ENCODE measurements around the gene SEMA5B. TPM values are rescaled to one million over a fixed set of nuclear protein-coding genes. Genes with fewer than 3 reads are reported as not detected.

SEMA5B gene
- total RNA-seq, 1 experiment from 2014 or later: not detected

DNA sequence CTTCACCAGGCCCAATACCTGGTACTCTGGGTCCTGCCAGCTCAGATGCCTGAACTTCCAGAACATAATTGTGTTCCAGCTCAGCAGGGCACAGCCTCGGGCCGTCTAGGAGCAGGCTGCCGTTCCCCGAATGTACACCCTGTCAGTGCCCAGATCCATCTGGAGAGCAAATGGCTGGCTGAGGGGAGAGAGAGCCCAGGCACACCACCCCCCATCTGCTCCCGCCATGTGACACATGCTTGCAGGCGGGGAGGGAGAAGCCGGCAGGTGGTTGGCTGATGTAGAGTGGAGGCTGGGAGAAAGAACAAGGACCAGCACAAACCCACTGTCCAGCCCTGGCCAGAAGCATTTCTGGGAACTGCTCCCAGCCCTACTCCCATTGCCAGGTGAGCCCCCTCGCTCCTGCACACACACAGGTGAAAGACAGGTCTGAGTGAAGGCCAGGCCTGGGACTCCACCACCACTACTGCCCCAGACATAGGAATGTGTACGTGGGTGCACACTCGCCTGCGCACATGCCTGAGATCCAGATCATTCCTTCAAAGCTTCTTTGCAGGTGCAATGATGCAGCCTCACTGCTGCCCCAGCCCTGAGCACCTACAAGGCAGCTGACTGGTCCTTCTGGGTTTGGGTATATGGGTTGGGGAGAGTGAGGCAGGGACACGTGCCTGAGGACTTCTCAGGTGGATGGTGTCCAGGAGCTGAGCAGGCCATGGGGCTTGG, 53.5 kb downstream of the SEMA5B start:
- CTCF ChIA-PET: interaction anchor here (0.8 to 0.9 kb wide), 2 partner anchors 9 to 83 kb away, joined by 3 to 4 read pairs; no protein-coding TSS in a partner anchor
- intact Hi-C loops (cut with micrococcal nuclease; ENCODE audit: unreplicated experiment): no loop called here
- Mint-ChIP-seq H3K27ac (ENCODE audit: unreplicated experiment) (no peak overlapping the region), H3K4me3 (ENCODE audit: low read depth, unreplicated experiment) (no peak overlapping the region), H3K4me1 (ENCODE audit: low read depth, unreplicated experiment) (peaks cover 20% of the 10 kb centered on the region), H3K36me3 (ENCODE audit: insufficient read depth, unreplicated experiment) (no peaks in the 10 kb centered on the region), H3K9me3 (ENCODE audit: low read depth, unreplicated experiment) (no peaks in the 10 kb centered on the region), H3K27me3 (ENCODE audit: unreplicated experiment) (peaks cover 33% of the 10 kb centered on the region)
- TF ChIP-seq, protein P1, sequence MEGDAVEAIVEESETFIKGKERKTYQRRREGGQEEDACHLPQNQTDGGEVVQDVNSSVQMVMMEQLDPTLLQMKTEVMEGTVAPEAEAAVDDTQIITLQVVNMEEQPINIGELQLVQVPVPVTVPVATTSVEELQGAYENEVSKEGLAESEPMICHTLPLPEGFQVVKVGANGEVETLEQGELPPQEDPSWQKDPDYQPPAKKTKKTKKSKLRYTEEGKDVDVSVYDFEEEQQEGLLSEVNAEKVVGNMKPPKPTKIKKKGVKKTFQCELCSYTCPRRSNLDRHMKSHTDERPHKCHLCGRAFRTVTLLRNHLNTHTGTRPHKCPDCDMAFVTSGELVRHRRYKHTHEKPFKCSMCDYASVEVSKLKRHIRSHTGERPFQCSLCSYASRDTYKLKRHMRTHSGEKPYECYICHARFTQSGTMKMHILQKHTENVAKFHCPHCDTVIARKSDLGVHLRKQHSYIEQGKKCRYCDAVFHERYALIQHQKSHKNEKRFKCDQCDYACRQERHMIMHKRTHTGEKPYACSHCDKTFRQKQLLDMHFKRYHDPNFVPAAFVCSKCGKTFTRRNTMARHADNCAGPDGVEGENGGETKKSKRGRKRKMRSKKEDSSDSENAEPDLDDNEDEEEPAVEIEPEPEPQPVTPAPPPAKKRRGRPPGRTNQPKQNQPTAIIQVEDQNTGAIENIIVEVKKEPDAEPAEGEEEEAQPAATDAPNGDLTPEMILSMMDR (IDR thresholded peaks at IDR 0.05; ENCODE audit: unreplicated experiment): no peak
- no peak for DNase-seq
- BruUV-seq (replicated peaks): no TSS peak

DNA sequence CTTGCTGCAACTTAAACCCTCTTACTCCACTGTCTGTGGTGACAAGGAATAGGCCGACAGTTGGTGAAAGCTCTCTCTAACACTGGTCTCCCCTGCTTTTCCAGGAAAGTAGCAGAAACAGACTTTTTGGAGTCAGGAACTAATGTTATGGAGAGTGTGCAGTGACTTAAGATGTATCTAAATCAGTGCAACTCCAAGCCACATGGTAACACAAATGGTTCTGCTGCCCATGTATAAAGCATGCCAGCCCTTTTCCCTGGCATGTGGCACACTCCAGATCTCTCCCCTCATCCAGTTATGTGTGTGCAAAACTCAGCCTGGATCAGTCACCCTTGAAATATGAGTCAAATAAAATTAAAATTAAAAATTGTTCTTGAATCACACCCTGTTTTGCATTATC, 55.4 kb downstream of the SEMA5B start:
- Mint-ChIP-seq H3K9me3 (ENCODE audit: low read depth, unreplicated experiment) (no peaks in the 10 kb centered on the region), H3K36me3 (ENCODE audit: insufficient read depth, unreplicated experiment) (no peaks in the 10 kb centered on the region), H3K27ac (ENCODE audit: unreplicated experiment) (no peak overlapping the region), H3K4me3 (ENCODE audit: low read depth, unreplicated experiment) (no peak overlapping the region), H3K27me3 (ENCODE audit: unreplicated experiment) (peaks cover 37% of the 10 kb centered on the region), H3K4me1 (ENCODE audit: low read depth, unreplicated experiment) (peaks cover 11% of the 10 kb centered on the region)
- TF ChIP-seq, protein P1 (IDR thresholded peaks at IDR 0.05; ENCODE audit: unreplicated experiment): no peak
- no peak for DNase-seq
- intact Hi-C loops (cut with micrococcal nuclease; ENCODE audit: unreplicated experiment): no loop called here
- CTCF ChIA-PET: no interaction called here
- no TSS peak for BruUV-seq (replicated peaks)

DNA sequence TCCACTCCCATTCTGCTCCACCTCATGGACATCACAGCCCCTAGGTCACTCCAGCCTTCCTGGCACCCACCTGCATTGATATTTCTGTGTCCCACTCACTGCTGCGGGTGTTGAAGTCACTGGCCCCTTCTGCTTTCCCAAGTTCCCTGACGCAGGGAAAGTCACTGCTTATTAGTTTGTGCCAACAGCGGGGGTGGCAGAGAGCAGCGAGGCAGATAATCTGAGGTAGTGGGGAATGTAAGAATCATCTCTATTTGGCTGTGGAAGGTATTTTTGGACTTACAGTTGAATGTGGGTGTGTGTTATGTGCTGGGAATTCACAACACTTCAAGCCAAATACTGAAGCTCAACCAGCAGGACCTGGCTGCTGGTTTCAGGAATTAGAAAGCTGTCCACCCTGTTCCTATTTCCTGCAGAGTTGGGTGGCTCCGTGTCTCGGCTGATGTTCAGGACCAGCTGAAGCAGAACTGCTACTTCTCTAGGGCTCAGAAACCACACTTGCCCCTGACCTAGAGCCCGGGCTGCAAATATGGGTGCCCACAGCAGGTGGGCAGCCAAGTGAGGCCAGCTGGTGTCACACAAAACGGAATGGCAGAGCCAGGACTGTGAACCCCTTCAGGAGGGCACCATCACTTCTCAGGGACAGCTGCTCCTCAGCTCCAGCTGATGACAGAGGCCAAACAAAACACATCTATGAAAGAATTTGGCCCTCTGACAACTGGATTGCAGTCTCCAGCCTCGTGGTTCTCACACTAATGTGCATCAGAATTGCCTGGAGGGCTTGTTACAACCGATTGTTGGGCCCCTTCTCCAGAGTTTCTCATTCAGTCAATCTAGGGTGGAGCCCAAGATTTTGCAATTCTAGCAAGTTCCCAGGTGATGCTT, 57.7 kb downstream of the SEMA5B start:
- H3K36me3 Mint-ChIP-seq (ENCODE audit: insufficient read depth, unreplicated experiment): no peaks in the 10 kb centered on the region
- H3K9me3 Mint-ChIP-seq (ENCODE audit: low read depth, unreplicated experiment): no peaks in the 10 kb centered on the region
- peaks cover 49% of the 10 kb centered on the region for H3K27me3 Mint-ChIP-seq (ENCODE audit: unreplicated experiment)
- H3K27ac Mint-ChIP-seq (ENCODE audit: unreplicated experiment): no peak overlapping the region
- CTCF ChIA-PET: interaction anchor here (0.6 kb wide), 1 partner anchor 228 kb away, joined by 3 read pairs; no protein-coding TSS in a partner anchor
- no TSS peak for BruUV-seq (replicated peaks)
- TF ChIP-seq, protein P1 (IDR thresholded peaks at IDR 0.05; ENCODE audit: unreplicated experiment): no peak
- H3K4me1 Mint-ChIP-seq (ENCODE audit: low read depth, unreplicated experiment): peaks cover 3% of the 10 kb centered on the region
- intact Hi-C loops (cut with micrococcal nuclease; ENCODE audit: unreplicated experiment): no loop called here
- H3K4me3 Mint-ChIP-seq (ENCODE audit: low read depth, unreplicated experiment): no peak overlapping the region
- no peak for DNase-seq

DNA sequence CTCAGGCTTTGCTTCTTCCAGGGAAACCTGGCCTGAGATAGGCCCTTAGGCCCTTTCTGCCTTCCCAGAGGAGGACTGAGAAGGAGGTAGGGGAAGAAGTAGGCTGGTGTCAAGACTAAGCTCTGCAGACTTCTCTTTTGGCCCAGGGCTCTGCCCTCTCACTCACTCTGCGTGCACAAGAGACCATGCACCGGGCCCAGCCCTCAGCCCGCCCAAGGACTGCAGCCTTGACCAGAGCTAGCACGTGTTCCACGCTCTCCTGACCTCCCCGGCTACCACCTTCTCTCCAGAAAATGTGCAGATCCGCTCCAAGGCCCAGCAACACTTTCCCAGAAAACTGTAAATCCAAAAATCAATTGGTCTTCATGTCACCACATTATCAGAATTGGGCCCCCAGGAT, 59.8 kb downstream of the SEMA5B start:
- TF ChIP-seq, protein P1 (IDR thresholded peaks at IDR 0.05; ENCODE audit: unreplicated experiment): no peak
- CTCF ChIA-PET: no interaction called here
- intact Hi-C loops (cut with micrococcal nuclease; ENCODE audit: unreplicated experiment): no loop called here
- BruUV-seq (replicated peaks): no TSS peak
- no peaks in the 10 kb centered on the region for H3K4me1 Mint-ChIP-seq (ENCODE audit: low read depth, unreplicated experiment)
- H3K9me3 Mint-ChIP-seq (ENCODE audit: low read depth, unreplicated experiment): no peaks in the 10 kb centered on the region
- peaks cover 69% of the 10 kb centered on the region for H3K27me3 Mint-ChIP-seq (ENCODE audit: unreplicated experiment)
- H3K27ac Mint-ChIP-seq (ENCODE audit: unreplicated experiment): no peak overlapping the region
- H3K36me3 Mint-ChIP-seq (ENCODE audit: insufficient read depth, unreplicated experiment): no peaks in the 10 kb centered on the region
- no peak for DNase-seq
- H3K4me3 Mint-ChIP-seq (ENCODE audit: low read depth, unreplicated experiment): no peak overlapping the region

Data from Calu3 (cell line).